GM12865 (cell line): Measurements from ENCODE around the gene RXRG.

Experiments
- DNase-seq: peaks from one replicate; pipeline ENCODE4 v3.0.0; 2010; ENCODE audit warnings: low read depth
- H3K4me3 ChIP-seq: 2 replicates; pipeline ENCODE4 v1.5.1; 2011; ENCODE audit warnings: mild to moderate bottlenecking, low read depth, low read length, control low read depth
- CTCF ChIP-seq: IDR thresholded peaks from 2 replicates; pipeline ENCODE4 v1.5.1; 2011; ENCODE audit warnings: low read length, control low read depth, low read depth, inconsistent platforms; ENCODE audit not compliant: insufficient read depth; ENCODE audit errors: missing control alignments

The RXRG gene

GRCh38 chr1:165452336-165453130, 7.6 kb upstream of the RXRG start:
- no peak for DNase-seq
- TF ChIP-seq CTCF = no peak
- H3K4me3 ChIP-seq = no peak overlapping the region

- no peak for DNase-seq
- TF ChIP-seq CTCF = no peak
- H3K4me3 ChIP-seq = no peak overlapping the region
Observed at GRCh38 chr1:165451691-165452090, 6.8 kb upstream of the RXRG start.

GRCh38 chr1:165449131-165449530, 4.2 kb upstream of the RXRG start:
- no peak for DNase-seq
- no peak overlapping the region for H3K4me3 ChIP-seq
- TF ChIP-seq CTCF = no peak

GRCh38 chr1:165445388-165445787, 462 bp upstream of the RXRG start:
- no peak for TF ChIP-seq CTCF
- no peak for DNase-seq
- no peak overlapping the region for H3K4me3 ChIP-seq

GRCh38 chr1:165443539-165444311, 1.2 kb downstream of the RXRG start:
- no peak overlapping the region for H3K4me3 ChIP-seq
- DNase-seq = no peak
- no peak for TF ChIP-seq CTCF

GRCh38 chr1:165442653-165443052, 2.3 kb downstream of the RXRG start:
- no peak overlapping the region for H3K4me3 ChIP-seq
- DNase-seq = no peak
- TF ChIP-seq CTCF = no peak
